Suppressor macrophage treated with lipopolysaccharide for 1 hour (primary cell): Measurements from ENCODE around the gene FRMD3.

Experiments
- DNase-seq, 3 donors: peaks; one replicate each; pipeline ENCODE4 v3.0.0-alpha.2; 2020 to 2022

Gene FRMD3

GRCh38 chr9:83270116-83270515 lies 268.1 kb downstream of the FRMD3 start:
- DNase-seq = no peak

GRCh38 chr9:83267741-83268140 lies 270.5 kb downstream of the FRMD3 start:
- no peak for DNase-seq

- DNase-seq = peak in 1 of 3 donors; percentile 19
Observed at GRCh38 chr9:83266666-83267496, 271.3 kb downstream of the FRMD3 start.

- no peak for DNase-seq
Observed at GRCh38 chr9:83266331-83266665, 271.9 kb downstream of the FRMD3 start.

GRCh38 chr9:83264315-83264714 lies 273.9 kb downstream of the FRMD3 start:
- DNase-seq = peak; percentile 17 to 55 (median 46)

- no peak for DNase-seq
Observed at GRCh38 chr9:83259558-83259957, 278.6 kb downstream of the FRMD3 start.

GRCh38 chr9:83257937-83258891 lies 280.0 kb downstream of the FRMD3 start:
- DNase-seq = no peak

- DNase-seq = peak; percentile 15 to 28 (median 25)
Observed at GRCh38 chr9:83247732-83248131, 290.5 kb downstream of the FRMD3 start.

GRCh38 chr9:83245979-83246659 lies 292.1 kb downstream of the FRMD3 start:
- DNase-seq = no peak

GRCh38 chr9:83242066-83242465 lies 296.1 kb downstream of the FRMD3 start:
- no peak for DNase-seq

GRCh38 chr9:83240671-83241070 lies 297.5 kb downstream of the FRMD3 start:
- no peak for DNase-seq

- DNase-seq = peak in 1 of 3 donors; percentile 21
Observed at GRCh38 chr9:83239747-83240146, 298.5 kb downstream of the FRMD3 start.

GRCh38 chr9:83238871-83239640 lies 299.1 kb downstream of the FRMD3 start:
- peak; percentile 77 to 81 (median 80) for DNase-seq

GRCh38 chr9:83236029-83236696 lies 302.0 kb downstream of the FRMD3 start:
- no peak for DNase-seq

GRCh38 chr9:83235526-83235925 lies 302.7 kb downstream of the FRMD3 start:
- no peak for DNase-seq

- DNase-seq = no peak
Observed at GRCh38 chr9:83234541-83234940, 303.7 kb downstream of the FRMD3 start.

- DNase-seq = no peak
Observed at GRCh38 chr9:83233647-83234046, 304.6 kb downstream of the FRMD3 start.

GRCh38 chr9:83231039-83231438 lies 307.2 kb downstream of the FRMD3 start:
- peak in 2 of 3 donors; percentile 60 to 70 for DNase-seq

GRCh38 chr9:83220730-83221129 lies 317.5 kb downstream of the FRMD3 start:
- DNase-seq = peak in 2 of 3 donors; percentile 27 to 37

- DNase-seq = no peak
Observed at GRCh38 chr9:83219924-83220438, 318.2 kb downstream of the FRMD3 start.

GRCh38 chr9:83219154-83219923 lies 318.9 kb downstream of the FRMD3 start:
- peak; percentile 75 to 86 (median 84) for DNase-seq
